Activated CD8-positive, alpha-beta memory T cell treated with anti-CD3 and anti-CD28 coated beads, Interleukin-2, amount 50 U/mL, for 4 hours (primary cell): ENCODE results near the gene TTC23.
A peak's percentile ranks its signal among the peaks of the same experiment; 100 is the strongest.
"Not testable (repeated sequence)": the region's sequence is repeated elsewhere in the genome, so short reads cannot be mapped to it uniquely, and the experiment has no call there.

Experiments used
- DNase-seq: peaks from one replicate; pipeline ENCODE4 v3.0.0-alpha.2; 2020

TTC23 gene

DNA sequence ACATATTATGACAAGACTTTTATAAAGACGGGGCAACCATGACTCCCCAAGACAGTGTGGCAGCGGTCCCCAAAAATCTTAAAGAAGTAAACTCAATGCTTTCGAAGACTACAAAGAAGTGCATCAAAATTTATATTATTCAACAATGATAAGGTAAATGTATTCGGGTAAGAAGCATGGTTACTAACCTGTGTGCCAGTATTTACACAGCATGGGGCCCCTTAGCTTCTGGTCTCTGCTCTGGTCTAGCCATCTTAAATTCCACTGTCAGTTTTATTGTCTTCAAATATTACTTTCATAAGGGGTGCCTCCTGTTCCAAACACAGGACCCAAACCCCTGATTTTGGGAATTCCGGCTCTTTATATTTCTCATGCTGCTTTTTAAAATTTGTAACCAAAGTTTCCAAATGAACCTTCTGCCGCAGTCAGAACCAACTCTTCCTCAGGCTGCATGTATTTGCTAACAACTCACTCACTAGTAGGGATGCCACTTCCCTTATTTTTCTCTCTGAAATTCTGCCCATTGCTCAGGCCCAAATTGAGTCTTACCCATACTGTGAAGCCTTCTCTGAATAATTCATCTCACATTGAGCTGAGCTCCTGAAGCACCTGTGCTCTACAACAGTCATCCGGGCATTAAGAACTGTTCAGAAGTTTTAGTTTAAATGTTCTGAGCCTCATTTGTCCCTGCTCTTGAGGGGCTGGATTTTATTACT is 1.2 kb downstream of the TTC23 start:
- no peak for DNase-seq

DNA sequence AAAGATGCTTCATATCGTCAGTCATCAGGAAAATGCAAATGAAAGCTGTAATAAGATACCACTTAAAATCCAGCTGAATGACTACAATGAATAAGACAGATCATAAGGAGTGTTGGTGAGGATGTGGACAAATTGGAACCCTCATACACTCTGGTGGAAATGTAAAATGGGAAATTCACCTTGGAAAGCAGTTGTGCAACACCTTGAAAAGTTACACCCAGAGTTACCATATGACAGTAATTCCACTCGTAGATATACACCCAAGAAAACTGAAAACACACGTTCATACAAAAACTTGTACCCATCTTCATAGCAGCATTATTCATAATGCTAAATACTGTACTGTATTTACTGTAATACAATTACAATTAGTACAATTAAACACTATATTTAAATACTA is 2.3 kb downstream of the TTC23 start:
- no peak for DNase-seq

DNA sequence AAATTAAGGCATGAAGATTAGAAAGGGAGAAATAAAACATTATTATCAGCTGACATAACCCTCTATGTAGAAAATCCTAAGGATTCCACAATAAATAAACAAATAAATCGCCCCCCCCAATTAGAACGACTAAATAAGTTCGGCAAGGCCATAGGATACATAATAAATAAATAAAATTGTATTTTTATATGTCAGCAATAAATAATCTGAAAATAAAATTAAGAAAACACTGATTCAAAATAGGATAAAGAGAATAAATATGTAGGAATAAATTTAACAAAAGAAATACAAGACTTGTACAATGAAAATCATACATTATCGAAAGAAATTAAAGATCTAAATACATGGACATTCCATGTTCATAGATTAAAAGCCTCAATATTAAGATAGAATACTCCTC is 5.1 kb downstream of the TTC23 start:
- no peak for DNase-seq

DNA sequence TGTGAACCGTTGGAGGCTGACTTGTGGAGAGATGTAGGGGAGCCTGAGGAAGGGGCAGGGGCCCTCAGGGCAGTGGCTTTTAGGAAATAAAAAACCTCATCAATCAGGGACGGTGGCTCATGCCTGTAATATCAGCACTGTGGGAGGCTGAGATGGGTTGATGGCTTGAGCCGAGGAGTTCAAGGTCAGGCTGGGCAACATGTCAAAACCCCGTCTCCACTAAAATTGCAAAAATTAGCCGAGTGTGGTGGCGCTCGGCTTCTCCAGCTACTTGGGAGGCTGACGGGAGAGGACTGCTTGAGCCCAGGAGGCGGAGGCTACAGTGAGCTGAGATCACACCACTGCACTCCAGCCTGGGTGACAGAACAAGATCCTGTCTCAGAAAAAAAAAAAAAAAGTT is 7.6 kb downstream of the TTC23 start:
- DNase-seq: no peak

DNA sequence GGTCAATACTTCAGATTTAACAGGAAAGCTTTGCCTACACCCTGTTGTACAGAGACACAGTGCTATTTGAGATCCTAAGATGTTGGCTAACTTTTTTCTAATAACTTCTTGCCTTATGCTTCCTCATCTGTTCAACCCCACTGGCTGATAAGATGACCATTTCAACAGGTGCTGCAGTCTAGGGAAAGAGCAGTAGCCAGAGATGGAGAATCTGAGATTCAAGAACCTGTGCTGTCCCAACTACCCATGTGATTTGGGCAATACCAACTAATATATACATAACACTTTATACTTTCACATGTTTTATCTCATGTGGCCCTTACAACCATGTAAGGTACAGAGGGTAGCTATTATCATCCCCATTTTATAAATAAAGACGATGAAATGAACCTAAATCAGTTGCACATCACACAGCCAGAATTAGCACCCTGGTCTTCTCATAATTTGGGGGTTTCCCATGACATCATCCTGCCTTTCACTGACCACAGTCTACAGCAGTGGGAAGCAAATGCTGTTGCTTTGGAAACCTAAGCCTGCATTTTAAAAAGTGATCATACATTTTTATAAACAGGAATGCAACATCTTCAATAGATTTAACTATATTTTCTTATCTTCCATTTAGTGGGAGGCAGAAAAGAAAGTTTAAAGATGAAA is 9.7 kb downstream of the TTC23 start:
- DNase-seq: no peak

DNA sequence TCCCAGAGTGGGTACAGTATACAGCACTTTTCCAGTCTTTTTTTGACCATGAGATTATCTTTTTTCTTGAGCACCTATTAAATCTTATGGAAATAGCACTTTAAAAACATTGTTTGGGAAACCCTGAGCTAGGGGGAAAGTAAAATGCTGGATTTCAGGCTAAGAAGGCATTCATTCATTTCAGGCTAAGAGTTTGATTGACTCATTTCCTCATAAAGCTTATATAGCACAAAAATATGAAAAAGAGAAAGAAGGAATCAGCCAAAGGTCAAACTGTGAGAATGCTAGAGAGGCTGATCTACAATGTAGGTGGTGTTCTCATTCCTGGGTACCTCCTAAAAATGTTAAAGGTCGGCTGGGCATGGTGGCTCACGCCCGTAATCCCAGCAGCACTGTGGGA is 10.5 kb downstream of the TTC23 start:
- DNase-seq: no peak

DNA sequence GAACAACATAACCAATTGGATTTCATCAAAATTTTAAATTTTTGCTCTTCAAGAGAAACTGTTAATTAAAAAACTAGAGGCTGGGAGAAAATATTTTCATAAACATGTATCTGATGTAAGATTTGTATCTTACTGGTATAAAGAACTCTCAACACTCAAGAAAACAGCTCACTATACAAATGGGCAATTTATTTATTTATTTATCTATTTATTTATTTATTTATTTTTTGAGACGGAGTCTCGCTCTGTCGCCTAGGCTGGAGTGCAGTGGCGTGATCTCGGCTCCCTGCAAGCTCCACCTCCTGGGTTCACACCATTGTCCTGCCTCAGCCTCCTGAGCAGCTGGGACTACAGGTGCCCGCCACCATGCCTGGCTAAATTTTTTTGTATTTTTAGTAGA is 15.2 kb downstream of the TTC23 start:
- DNase-seq: not testable (repeated sequence)

DNA sequence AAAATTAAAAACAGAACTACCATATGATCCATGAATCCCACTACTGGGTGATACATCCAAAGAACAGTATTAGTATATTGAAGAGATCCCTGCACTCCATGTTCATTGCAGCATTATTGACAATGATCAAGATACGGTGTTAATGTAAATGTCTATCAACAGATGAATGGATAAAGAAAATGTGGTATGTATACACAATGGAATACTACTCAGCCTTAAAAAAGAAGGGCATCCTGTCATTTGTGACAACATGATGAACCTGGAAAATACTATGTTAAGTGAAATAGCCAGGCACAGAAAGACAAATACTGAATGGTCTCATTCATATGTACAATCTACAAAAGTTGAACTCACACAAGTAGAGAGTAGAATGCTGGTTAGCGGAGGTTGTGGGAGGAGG is 16.6 kb downstream of the TTC23 start:
- no peak for DNase-seq

DNA sequence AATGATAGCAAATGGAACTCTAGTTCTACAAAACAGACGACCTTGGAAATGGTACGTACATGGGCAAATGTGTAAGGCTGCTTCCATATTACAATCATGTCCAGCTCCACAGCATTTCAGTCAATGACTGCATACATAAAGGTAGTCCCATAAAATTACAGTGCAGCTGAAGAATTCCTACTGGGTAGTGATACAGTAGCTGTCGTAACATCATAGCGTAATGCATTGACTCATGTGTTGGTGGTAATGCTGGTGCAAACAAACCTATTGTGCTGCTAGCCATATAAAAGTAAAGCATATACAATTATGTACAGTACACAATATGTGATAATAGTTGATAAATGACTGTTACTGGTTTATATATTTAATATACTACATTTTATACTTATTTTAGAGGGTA is 18.5 kb downstream of the TTC23 start:
- DNase-seq: no peak

DNA sequence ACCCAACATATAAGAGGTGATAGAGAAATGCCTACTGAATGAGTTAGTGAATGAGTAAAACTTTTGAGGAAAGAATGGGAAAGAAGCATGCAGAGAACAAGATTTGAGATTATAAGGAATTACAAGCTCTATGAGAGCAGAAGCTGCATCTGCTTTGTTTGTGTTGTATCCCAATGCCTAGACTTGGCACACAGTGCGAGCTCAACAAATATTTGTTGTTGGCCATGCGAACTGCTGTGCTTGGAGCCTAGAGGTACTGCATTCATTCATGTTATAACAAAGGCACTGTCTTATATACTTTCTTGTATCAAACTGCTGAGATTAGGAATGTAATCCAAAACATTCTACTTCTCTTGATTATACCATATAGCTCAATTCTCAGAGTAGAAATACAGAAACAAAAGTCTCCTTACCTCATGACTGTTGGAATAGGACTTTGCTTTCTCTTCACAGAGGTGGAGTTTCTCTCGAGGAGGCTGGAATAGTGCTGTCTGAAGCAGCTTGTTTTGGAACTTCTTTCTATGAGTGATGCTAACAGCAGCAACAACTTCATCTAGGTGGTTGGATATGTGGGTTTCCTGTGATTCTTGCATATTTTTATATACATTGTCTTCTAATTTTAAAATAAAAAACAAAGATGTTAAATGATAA is 21.1 kb downstream of the TTC23 start:
- no peak for DNase-seq

DNA sequence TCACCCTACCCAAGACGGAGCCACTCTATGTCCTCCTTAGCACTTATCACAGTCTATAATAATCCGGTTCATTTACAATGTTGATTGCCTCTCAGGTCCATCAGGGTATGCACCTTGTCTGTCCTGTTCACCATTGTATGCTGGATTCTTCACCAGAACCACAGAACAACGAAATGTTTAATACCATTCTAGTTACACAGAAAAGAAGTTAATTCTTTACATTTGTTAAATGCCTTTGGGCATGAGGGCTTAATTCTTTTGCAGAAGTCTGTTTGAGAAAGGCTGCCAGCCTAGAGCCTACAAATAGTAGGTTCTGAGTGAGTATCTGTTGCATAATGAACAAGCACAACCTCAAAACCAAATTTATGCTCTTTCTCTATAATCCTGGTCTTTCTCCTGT is 22.6 kb downstream of the TTC23 start:
- DNase-seq: no peak

DNA sequence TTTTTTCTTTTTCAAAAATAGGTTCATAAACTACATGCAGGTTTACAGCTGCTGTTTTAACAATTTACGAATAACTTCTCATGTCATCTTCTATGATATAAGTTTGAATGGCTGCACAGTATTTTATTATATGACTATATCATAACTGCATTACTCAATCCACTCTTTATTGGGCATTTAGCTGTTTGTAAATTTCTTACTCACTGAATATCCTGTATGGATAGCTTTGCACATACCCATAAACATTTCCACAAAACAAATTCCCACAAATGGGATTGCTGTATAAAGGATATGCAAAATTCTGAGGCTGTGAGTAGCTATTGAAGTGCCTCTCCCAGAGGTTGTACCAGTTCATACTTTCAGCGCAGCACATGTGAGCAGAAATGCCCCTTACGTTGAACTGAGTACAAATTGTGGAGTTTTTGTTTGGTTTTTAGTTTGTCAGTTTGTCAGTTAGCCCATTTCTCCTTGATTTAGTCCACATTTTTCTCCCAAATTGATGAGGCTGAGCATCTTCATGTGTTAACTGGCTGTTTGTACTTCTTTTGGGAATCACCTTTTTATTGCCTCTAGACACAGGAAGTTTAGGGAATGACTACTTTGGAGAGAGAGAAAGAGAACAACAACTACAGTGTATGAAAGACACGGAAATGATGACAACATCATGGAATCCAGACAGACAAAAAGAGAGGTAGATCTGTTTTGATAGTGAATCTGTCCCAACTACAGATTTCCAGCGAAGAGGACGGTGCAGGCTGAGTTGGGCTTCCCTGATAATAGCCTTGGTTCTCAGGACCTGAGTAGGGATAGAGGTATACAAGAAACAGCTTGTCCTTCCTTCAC is 24.8 kb downstream of the TTC23 start:
- no peak for DNase-seq

DNA sequence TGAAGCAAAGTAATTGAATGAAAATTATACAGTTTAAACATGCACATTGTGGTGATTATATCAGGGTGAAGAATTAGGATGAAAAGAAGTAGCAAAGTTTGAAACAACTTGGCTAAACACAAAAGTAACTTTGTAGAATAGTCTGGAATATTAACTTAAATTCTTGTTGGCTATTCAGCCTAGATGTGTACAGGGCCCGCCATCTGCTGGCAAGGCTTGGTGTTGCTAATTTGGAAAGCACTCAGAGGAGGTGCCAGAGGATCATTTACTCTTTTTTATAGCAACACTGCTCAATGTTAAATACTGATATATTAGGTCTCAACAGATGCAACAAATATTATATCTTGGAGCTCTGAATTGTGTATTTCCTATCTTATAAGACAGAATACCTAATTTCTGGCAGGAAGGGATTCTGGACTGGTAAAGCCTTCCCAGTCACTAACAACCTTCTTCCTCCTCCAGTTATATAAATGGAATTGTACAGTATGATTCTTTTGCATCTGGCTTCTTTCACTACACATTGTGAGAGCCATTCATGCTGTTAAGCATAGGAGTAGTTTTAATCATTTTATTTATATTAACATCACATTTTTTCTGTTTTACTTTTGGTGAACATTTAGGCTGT is 36.1 kb downstream of the TTC23 start:
- peak; percentile 58 for DNase-seq

DNA sequence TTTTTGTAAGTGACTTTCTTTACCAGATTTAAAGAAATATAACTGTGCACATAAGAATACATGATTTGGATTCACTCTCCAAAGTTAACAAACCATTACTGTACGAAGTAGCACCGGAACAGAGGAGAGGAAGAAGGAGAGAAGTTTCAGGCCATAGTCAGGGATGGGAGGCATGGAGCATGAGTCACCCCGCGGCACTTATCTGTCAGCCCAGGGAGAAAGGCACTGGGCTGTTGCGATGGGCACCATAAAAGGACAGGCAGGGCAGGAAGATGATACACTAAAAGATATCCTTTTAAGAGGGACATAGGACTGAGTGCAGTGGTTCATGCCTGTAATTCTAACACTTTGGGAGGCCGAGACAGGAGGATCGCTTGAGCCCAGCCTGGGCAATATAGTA is 37.0 kb downstream of the TTC23 start:
- DNase-seq: no peak

DNA sequence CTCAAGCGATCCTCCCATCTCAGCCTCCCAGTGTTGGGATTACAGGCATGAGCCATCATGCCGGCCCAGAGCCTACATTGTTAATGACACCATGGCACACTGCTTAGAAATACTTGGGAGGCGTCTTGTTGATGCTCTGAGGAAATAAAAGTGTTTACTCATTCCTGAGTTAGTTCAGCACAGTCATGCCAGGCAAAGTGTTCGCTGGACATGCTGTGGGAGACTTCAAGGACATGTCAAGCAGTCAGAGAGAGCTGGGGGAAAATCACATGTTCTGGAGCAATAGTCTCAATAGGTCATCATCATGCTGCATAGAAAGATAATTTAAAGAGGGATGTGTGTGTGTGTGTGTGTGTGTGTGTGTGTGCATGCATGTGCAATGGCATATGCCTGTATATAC is 37.5 kb downstream of the TTC23 start:
- no peak for DNase-seq

DNA sequence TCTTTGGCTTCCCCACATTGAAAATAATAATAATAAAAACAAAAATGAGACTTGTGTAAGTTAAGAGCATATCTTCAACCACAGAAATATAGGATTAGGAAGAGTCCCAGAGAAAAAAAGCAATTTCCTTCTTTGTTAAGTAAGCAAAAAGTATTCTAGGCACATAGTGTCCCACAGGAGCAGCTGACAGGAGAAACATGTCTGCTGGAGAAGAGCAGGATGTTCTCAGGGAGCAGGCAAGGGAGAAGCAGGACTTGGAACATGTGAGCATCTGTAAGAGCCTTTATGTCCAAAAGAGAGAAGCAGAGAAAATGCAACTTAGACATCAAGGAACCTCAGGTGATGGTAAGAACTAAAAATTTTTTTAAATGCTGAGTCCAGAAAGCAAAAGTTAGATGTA is 39.0 kb downstream of the TTC23 start:
- DNase-seq: no peak

DNA sequence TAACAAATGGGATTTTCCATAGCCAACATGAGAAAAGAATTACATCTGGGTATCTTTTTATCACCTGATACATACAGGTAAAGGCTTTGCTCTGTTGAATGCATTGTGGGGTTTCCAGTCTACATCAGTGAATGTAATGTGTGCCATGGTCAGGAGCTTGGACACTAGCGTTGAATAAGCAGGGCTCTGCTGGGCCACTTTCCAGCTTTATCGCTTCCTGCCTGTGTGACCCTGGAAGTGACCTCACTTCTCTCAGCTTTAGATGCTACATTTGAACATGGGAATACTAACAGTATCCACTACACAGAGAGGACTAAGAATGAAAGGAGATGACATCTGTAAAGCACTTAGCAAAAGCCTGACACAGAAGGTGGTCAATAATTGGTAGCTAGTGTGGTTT is 40.1 kb downstream of the TTC23 start:
- DNase-seq: no peak

DNA sequence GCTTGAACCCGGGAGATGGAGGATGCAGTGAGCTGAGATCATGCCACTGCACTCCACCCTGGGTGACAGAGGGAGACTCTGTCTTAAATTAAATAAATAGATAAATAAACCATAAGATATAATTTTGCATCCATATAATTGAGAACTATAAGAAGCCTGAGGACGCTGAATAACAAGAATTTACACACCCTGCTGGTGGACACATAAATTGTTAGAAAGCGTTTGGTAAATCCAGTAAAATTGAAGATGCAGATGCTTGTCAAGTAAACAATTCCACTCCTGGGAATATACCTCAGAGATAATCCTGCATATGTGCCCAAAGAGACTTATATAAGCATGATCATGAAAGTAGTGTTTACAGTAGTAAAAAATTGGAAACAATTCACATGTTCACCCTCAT is 41.7 kb downstream of the TTC23 start:
- no peak for DNase-seq

DNA sequence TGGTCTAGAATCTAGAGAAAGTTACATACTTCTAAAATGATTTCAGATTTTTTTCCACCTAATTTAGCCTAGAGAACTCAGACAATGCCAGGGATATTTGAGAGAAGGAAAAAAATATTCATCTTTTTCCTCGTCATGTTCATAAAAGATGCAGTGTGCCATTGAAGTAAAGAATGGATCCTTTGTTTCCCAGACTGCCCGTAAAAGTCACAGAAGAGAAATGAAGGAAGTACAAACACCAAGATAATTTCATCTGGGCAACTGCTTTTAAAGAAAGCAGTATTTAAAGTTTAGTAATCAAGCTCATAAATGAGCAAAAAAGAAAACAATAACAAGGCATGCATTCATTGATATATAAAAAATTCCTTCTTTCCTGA is 47.2 kb downstream of the TTC23 start:
- DNase-seq: no peak

DNA sequence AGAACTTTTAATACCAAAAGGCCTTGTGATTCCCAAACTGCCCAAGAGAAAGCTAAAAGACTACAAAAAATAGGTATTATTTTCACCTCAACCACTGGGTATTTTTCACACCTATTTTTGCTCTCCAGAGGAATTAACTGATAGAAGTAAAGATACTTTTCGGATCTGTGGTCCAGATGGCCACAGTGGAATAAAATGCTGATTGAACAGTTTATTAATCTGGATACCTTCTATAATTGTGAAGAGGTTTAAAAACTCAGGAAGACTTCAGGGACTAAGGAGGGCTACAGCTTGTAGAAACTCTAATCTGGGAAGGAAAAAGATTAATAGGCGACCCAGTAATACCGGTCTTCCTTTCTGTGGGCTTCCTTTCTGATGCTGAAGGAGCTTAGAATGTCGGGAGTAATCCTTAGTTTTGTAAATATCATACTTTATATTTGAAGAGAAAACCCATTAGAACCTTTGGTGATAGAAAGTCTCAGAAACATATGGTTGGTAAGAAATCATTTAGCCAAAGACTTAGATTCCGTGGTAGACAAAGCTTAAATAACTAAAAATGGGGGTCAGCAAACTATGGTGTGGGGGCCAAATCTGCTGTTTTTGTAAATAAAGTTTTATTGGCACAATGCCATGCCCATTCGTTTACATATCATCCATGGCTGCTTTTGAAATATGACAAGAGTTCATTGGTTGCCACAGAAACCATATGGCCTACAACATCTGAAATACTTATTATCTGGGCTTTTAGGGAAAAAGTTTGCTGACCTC is 47.8 kb downstream of the TTC23 start:
- DNase-seq: no peak

DNA sequence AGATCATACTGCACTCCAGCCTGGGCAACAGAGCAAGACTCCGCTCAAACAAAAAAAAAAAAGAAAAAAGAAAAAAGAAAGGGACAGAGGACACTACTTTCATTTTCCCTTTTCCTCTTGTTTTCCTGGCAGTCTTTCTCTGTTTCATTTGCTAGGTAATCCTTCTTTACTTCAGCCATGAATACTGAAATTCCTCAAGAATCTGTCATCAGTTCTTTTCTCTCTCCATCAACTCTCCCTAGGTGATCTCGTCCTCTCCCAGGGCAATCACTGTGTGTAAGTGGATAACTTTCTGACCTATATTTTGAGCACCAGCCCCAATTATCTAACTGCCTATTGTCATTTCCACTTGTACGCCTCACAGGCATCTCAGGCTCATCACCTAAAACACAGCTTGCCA is 51.5 kb downstream of the TTC23 start:
- DNase-seq: no peak

DNA sequence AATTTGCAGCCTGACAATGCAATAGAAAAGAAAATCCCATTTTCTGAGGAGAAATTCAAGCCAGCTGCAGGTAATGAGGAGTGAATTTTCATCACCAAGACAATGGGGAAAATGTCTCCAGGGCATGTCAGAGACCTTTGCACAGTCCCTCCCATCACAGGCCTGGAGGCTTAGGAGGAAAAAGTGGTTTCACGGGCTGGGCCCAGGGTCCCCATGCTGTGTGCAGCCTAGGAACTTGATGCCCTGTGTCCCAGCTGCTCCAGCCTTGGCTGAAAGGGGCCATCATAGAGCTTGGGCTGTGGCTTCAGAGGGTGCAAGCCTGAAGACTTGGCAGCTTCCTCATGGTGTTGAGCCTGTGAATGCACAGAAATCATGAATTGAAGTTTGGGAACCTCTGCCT is 57.2 kb downstream of the TTC23 start:
- DNase-seq: not testable (repeated sequence)
